ENCODE measurements around the gene TMEM161B.
"Not testable (repeated sequence)": the region's sequence is repeated elsewhere in the genome, so short reads cannot be mapped to it uniquely, and the experiment has no call there.

Gene TMEM161B

GRCh38 chr5:88183255-88183654 lies 85.4 kb downstream of the TMEM161B start:
- DNase-seq (ENCODE audit: low read depth): no peak

- not testable (repeated sequence) for DNase-seq (ENCODE audit: low read depth)
Measured at GRCh38 chr5:88177486-88177885, 91.2 kb downstream of the TMEM161B start.

- DNase-seq (ENCODE audit: low read depth): no peak
Measured at GRCh38 chr5:88172847-88173758, 95.5 kb downstream of the TMEM161B start.

DNA sequence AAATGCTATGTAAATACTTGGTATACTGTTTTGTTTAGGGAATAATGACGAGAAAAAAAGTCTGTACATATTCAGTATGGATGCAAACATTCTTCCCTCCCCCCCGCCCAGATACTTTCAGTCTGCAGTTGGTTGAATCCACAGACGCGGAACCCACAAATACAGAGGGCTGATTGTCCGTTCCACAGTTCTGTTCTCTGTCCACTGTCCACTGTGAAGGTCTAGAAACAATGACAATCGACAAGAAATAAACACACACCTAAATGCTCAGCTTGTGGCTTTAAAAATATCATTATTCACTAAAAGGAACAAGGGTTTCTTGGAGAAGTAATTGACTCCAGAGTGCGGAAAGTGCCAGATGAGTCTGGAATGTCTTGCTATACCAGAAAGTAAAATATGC lies 109.1 kb downstream of the TMEM161B start:
- DNase-seq (ENCODE audit: low read depth): no peak

- DNase-seq (ENCODE audit: low read depth): no peak
Measured at GRCh38 chr5:88158056-88158455, 110.6 kb downstream of the TMEM161B start.

GRCh38 chr5:88154891-88155290 lies 113.8 kb downstream of the TMEM161B start:
- DNase-seq (ENCODE audit: low read depth): no peak

DNA sequence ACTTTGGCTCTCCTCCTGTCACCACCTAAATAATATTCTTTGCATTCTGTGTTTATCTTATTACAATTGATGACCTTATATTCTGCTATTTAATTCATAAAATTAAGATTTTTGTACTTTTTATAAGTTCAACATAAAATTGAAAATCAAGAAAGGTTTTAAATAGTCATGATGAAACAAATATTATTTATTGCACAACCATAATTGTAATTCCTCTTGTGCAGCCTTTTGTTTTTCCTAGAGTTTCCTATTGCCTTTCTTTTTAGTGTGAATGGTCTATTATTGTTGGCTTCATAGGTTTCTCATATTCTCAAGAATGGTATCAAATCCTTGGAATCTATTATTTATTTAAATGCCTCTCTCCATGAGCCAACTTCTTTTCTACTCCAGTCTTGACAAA lies 117.9 kb downstream of the TMEM161B start:
- DNase-seq (ENCODE audit: low read depth): no peak

DNA sequence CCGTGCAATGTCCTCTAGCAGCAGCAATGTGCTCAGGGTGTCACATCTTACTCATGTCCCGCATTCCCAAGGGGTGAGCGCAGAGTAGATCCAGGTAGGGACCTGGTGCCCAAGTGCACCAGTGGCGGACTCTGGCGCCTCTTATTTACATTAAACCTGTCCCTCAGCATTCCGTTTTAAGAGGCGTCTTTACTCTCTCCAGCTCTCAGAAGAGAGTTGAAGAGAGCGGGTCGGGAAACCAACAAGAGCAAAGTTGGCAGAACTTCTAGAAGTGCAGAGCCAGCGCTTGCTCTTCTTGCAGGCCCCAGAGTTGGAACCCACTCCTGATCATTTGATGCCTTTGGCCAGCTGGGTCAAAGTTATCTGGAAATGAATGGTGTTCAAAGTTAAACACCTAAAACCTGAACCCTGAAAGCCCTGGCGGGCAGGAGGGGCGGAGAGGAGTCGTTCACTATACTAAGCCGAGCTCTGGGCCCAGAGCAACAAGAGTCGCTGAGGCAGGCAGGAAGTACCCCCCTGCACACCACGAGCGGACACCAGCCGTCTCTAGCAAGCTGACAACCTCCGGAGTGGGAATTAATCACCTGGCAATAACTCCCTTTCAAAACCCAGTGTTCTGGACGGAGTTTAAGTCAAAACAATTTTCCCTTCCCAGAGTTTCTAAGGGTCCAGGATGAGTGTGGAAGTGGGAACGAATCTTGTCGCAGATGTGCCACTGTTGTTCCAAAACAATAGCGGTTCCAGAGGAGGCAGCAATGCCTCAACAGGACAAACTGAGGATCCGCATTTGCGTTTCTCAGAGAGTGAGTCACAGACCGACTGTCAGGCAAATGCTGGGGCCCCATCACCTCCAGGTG lies 122.8 kb downstream of the TMEM161B start:
- no peak for DNase-seq (ENCODE audit: low read depth)

- DNase-seq (ENCODE audit: low read depth): no peak
Measured at GRCh38 chr5:88145221-88145610, 123.4 kb downstream of the TMEM161B start.

Data from stimulated activated CD8-positive, alpha-beta memory T cell treated with anti-CD3 and anti-CD28 coated beads, Interleukin-15, amount 100 ng/mL, for 1 hour (primary cell).